ENCODE results near the gene TMEM125.

The TMEM125 gene

GRCh38 chr1:43246466-43247213 is 23.1 kb upstream of the TMEM125 start:
- DNase-seq (ENCODE audit: low spot score), result no peak

- DNase-seq (ENCODE audit: low spot score), result no peak
Measured at GRCh38 chr1:43247256-43247921, 22.4 kb upstream of the TMEM125 start.

- DNase-seq (ENCODE audit: low spot score), result no peak
Measured at GRCh38 chr1:43250351-43250761, 19.4 kb upstream of the TMEM125 start.

- no peak for DNase-seq (ENCODE audit: low spot score)
Measured at GRCh38 chr1:43251024-43251423, 18.8 kb upstream of the TMEM125 start.

- no peak for DNase-seq (ENCODE audit: low spot score)
Measured at GRCh38 chr1:43252225-43252624, 17.6 kb upstream of the TMEM125 start.

- DNase-seq (ENCODE audit: low spot score), result no peak
Measured at GRCh38 chr1:43253173-43253572, 16.6 kb upstream of the TMEM125 start.

GRCh38 chr1:43253876-43254275 is 15.9 kb upstream of the TMEM125 start:
- DNase-seq (ENCODE audit: low spot score), result no peak

- DNase-seq (ENCODE audit: low spot score), result no peak
Measured at GRCh38 chr1:43255438-43256210, 14.2 kb upstream of the TMEM125 start.

- no peak for DNase-seq (ENCODE audit: low spot score)
Measured at GRCh38 chr1:43256675-43257570, 12.9 kb upstream of the TMEM125 start.

- no peak for DNase-seq (ENCODE audit: low spot score)
Measured at GRCh38 chr1:43258370-43258769, 11.4 kb upstream of the TMEM125 start.

- no peak for DNase-seq (ENCODE audit: low spot score)
Measured at GRCh38 chr1:43265431-43265830, 4.4 kb upstream of the TMEM125 start.

- no peak for DNase-seq (ENCODE audit: low spot score)
Measured at GRCh38 chr1:43266881-43267280, 2.9 kb upstream of the TMEM125 start.

- DNase-seq (ENCODE audit: low spot score), result no peak
Measured at GRCh38 chr1:43267291-43267805, 2.4 kb upstream of the TMEM125 start.

GRCh38 chr1:43267818-43268425 is 1.9 kb upstream of the TMEM125 start:
- DNase-seq (ENCODE audit: low spot score), result no peak

- DNase-seq (ENCODE audit: low spot score), result no peak
Measured at GRCh38 chr1:43270421-43271095, 775 bp downstream of the TMEM125 start.

- DNase-seq (ENCODE audit: low spot score), result no peak
Measured at GRCh38 chr1:43271186-43272118, 1.7 kb downstream of the TMEM125 start.

GRCh38 chr1:43272161-43272560 is 2.4 kb downstream of the TMEM125 start:
- DNase-seq (ENCODE audit: low spot score), result no peak

GRCh38 chr1:43272576-43273571 is 3.1 kb downstream of the TMEM125 start:
- DNase-seq (ENCODE audit: low spot score), result no peak
